ENCODE measurements around the gene SCGB1D1. TPM values are rescaled to one million over a fixed set of nuclear protein-coding genes. Genes with fewer than 3 reads are reported as not detected.

Gene SCGB1D1
- polyA plus RNA-seq, 2 of the 4 experiments (the other 2 are of a cell fraction): not detected

GRCh38 chr11:62237499-62237898 lies 47.5 kb downstream of the SCGB1D1 start:
- no peak overlapping the region for H3K4me3 ChIP-seq
- no peak overlapping the region for H3K27ac ChIP-seq
- TF ChIP-seq PHF8 (IDR thresholded peaks at IDR 0.05; ENCODE audit: borderline replicate concordance, low read depth) (no peak), HEYL (CRISPR knock-in tag; IDR thresholded peaks at IDR 0.05) (no peak), KDM5A (IDR thresholded peaks at IDR 0.05) (no peak)
- ChIA-PET CTCF (interaction anchor here (1.2 kb wide), 1 partner anchor 73 kb away, joined by 3 read pairs; no protein-coding TSS in a partner anchor), POLR2A (no interaction called here)
- WGBS (ENCODE audit: missing lambda C conversion rate): 46% methylated on average over 4 of the region's 4 CpGs
- no peaks in the 10 kb centered on the region; the same call in 2 of the 3 replicates for H3K9me3 ChIP-seq
- H3K4me1 ChIP-seq: peaks cover 8% of the 10 kb centered on the region; the same call in 2 of the 3 replicates
- no peak for FAIRE-seq
- DNase-seq (ENCODE audit: low read depth in 1 of 2, low spot score in 1 of 2): no peak
- H3K4me2 ChIP-seq: no peak overlapping the region
- no peak for ATAC-seq

- Histone ChIP-seq H3K4me3 (no peak overlapping the region), H3K27ac (no peak overlapping the region), H3K4me2 (no peak overlapping the region), H3K4me1 (peaks cover 8% of the 10 kb centered on the region; the same call in 2 of the 3 replicates), H3K9me3 (no peaks in the 10 kb centered on the region; the same call in 2 of the 3 replicates)
- no peak for TF ChIP-seq E2F6 (IDR thresholded peaks at IDR 0.05; ENCODE audit: borderline replicate concordance, low read depth)
- no peak for TF ChIP-seq MAZ (IDR thresholded peaks at IDR 0.05; ENCODE audit: borderline replicate concordance, low read depth, low read length)
- TF ChIP-seq EP300 (IDR thresholded peaks at IDR 0.05): no peak
- no peak for TF ChIP-seq ZFP36 (IDR thresholded peaks at IDR 0.05; ENCODE audit: borderline replicate concordance, partially characterized antibody)
- no peak for TF ChIP-seq REST (IDR thresholded peaks at IDR 0.05)
- TF ChIP-seq ZC3H11A (IDR thresholded peaks at IDR 0.05): no peak
- TF ChIP-seq KDM5A (IDR thresholded peaks at IDR 0.05): no peak
- TF ChIP-seq ZNF302 (CRISPR knock-in tag; IDR thresholded peaks at IDR 0.05): no peak
- no peak for TF ChIP-seq CBX2 (IDR thresholded peaks at IDR 0.05; ENCODE audit: borderline replicate concordance, low read depth)
- TF ChIP-seq ESRRA (IDR thresholded peaks at IDR 0.05; ENCODE audit: borderline replicate concordance, low read length): no peak
- TF ChIP-seq POLR2A (IDR thresholded peaks at IDR 0.05; ENCODE audit: low read length): no peak
- no peak for TF ChIP-seq HES2 (IDR thresholded peaks at IDR 0.05)
- WGBS (ENCODE audit: missing lambda C conversion rate): 17% methylated on average over 4 of the region's 4 CpGs
- ChIA-PET CTCF (interaction anchor here (1.0 kb wide), 1 partner anchor 72 kb away, joined by 3 read pairs; no protein-coding TSS in a partner anchor), POLR2A (no interaction called here)
- FAIRE-seq (no peak), ATAC-seq (no peak), DNase-seq (ENCODE audit: low read depth in 1 of 2, low spot score in 1 of 2) (no peak)
These were observed 48.1 kb downstream of the SCGB1D1 start for GRCh38 chr11:62238151-62238550.

- Histone ChIP-seq H3K4me2 (no peak overlapping the region), H3K9me3 (no peaks in the 10 kb centered on the region; the same call in 2 of the 3 replicates), H3K4me3 (no peak overlapping the region), H3K27ac (no peak overlapping the region), H3K4me1 (peaks cover 8% of the 10 kb centered on the region; the same call in 2 of the 3 replicates)
- WGBS (ENCODE audit: missing lambda C conversion rate): 27% methylated on average over 3 of the region's 3 CpGs
- POLR2A ChIA-PET: no interaction called here
- DNase-seq (ENCODE audit: low read depth in 1 of 2, low spot score in 1 of 2) (no peak), FAIRE-seq (no peak), ATAC-seq (no peak)
- CTCF ChIA-PET: interaction anchor here (2.4 to 2.9 kb wide), 3 partner anchors 14 to 70 kb away, joined by 7 to 10 read pairs (median 9); no protein-coding TSS in a partner anchor
- TF ChIP-seq ZFP36 (IDR thresholded peaks at IDR 0.05; ENCODE audit: borderline replicate concordance, partially characterized antibody): no peak
- TF ChIP-seq CBX8 (IDR thresholded peaks at IDR 0.05): no peak
- TF ChIP-seq HDAC2 (IDR thresholded peaks at IDR 0.05): no peak
- TF ChIP-seq KDM1A (IDR thresholded peaks at IDR 0.05; ENCODE audit: low read depth): no peak
- no peak for TF ChIP-seq GATA3 (IDR thresholded peaks at IDR 0.05; ENCODE audit: borderline replicate concordance)
These were observed 51.1 kb downstream of the SCGB1D1 start for GRCh38 chr11:62241095-62241494.
